H1 (cell line): ENCODE results near the gene MARK3. TPM values are rescaled to one million over a fixed set of nuclear protein-coding genes. Genes with fewer than 3 reads are reported as not detected.
A peak's percentile ranks its signal among the peaks of the same experiment; 100 is the strongest.

Experiments
- CTCF ChIA-PET: fragments of 300-600 bp; sonication (Branson Sonifier 250); formaldehyde crosslinking; loops from one replicate; lab custom pipeline; 2021; ENCODE audit not compliant: partially characterized antibody; lab: Charles Lee
- POLR2A ChIA-PET: fragments of 300-600 bp; sonication (Branson Sonifier 250); formaldehyde crosslinking; loops from one replicate; lab custom pipeline; 2021; ENCODE audit warnings: inconsistent platforms; ENCODE audit not compliant: partially characterized antibody; lab: Charles Lee
- DNase-seq, 2 experiments: peaks; one replicate each; pipeline versions ENCODE4 v3.0.0 to v3.0.0-alpha.2; 2010 to 2022; ENCODE audit warnings: low spot score in 2 of 2, low read depth in 1 of 2, mixed read lengths in 1 of 2
- FAIRE-seq: peaks from 2 replicates; lab custom pipeline; 2011; peaks lifted over from hg19 to GRCh38; lab: Jason Lieb, UNC
- H2AFZ ChIP-seq: 2 replicates; pipeline ENCODE4 v1.8.1; 2012; ENCODE audit warnings: low read length, inconsistent platforms
- H2AK5ac ChIP-seq: 2 replicates; pipeline ENCODE4 v1.6.1; 2013; ENCODE audit warnings: low read depth, low read length
- H2BK120ac ChIP-seq: replicated peaks from 2 replicates; pipeline ENCODE3; 2013; ENCODE audit warnings: low read depth, low read length, inconsistent platforms
- H2BK12ac ChIP-seq: 2 replicates; pipeline ENCODE4 v1.6.1; 2013; ENCODE audit warnings: low read depth, low read length
- H2BK15ac ChIP-seq: 2 replicates; pipeline ENCODE4 v1.6.1; 2013; ENCODE audit warnings: low read length
- H2BK20ac ChIP-seq: 2 replicates; pipeline ENCODE4 v1.6.1; 2013; ENCODE audit warnings: low read length
- H2BK5ac ChIP-seq: 2 replicates; pipeline ENCODE4 v1.6.1; 2013; ENCODE audit warnings: low read depth, low read length
- H3K14ac ChIP-seq: 2 replicates; pipeline ENCODE4 v1.6.1; 2013; ENCODE audit warnings: inconsistent platforms; ENCODE audit not compliant: insufficient read length
- H3K18ac ChIP-seq: 2 replicates; pipeline ENCODE4 v1.6.1; 2013; ENCODE audit warnings: low read length; ENCODE audit errors: extremely low read depth
- H3K23ac ChIP-seq: 2 replicates; pipeline ENCODE4 v1.6.1; 2013; ENCODE audit warnings: inconsistent platforms; ENCODE audit not compliant: insufficient read length
- H3K23me2 ChIP-seq: 2 replicates; pipeline ENCODE4 v1.6.1; 2013; ENCODE audit warnings: low read depth, low read length
- H3K27ac ChIP-seq: 2 replicates; pipeline ENCODE4 v1.6.1; 2011; ENCODE audit warnings: low read depth, low read length, inconsistent platforms
- H3K27me3 ChIP-seq, 4 experiments: replicated peaks in 1 of 4; 1 replicate in 1 of 4; 2 replicates in 3 of 4; pipeline versions ENCODE4 v1.6.1 to v1.8.1; 2011 to 2013; ENCODE audit warnings: low read length in 3 of 4, mild to moderate bottlenecking in 3 of 4, inconsistent platforms in 2 of 4, mixed read lengths in 2 of 4, moderate library complexity in 1 of 4; ENCODE audit not compliant: control insufficient read depth in 3 of 4, insufficient read depth in 3 of 4; ENCODE audit errors: extremely low read depth in 1 of 4
- H3K36me3 ChIP-seq, 4 experiments: 2 replicates each; pipeline versions ENCODE4 v1.6.1 to v1.8.1; 2011 to 2013; ENCODE audit warnings: mild to moderate bottlenecking in 4 of 4, low read length in 3 of 4, moderate library complexity in 2 of 4, control low read depth in 1 of 4, inconsistent platforms in 1 of 4; ENCODE audit not compliant: insufficient read depth in 4 of 4, control insufficient read depth in 2 of 4
- H3K4ac ChIP-seq: replicated peaks from 2 replicates; pipeline ENCODE3; 2013; ENCODE audit warnings: low read length, low read depth, mixed read lengths, inconsistent platforms; ENCODE audit not compliant: insufficient read length
- H3K4me1 ChIP-seq, 4 experiments: replicated peaks in 1 of 4; 1 replicate in 1 of 4; 2 replicates in 3 of 4; pipeline versions ENCODE4 v1.6.1 to v1.8.1; 2011 to 2013; ENCODE audit warnings: low read length in 3 of 4, inconsistent platforms in 2 of 4, mixed read lengths in 1 of 4; ENCODE audit not compliant: insufficient read depth in 4 of 4, control insufficient read depth in 3 of 4
- H3K4me2 ChIP-seq, 2 experiments: 2 replicates each; pipeline versions ENCODE4 v1.6.1 to v1.8.1; 2011 to 2013; ENCODE audit warnings: low read depth in 2 of 2, low read length in 2 of 2, control low read depth in 1 of 2, inconsistent platforms in 1 of 2, mild to moderate bottlenecking in 1 of 2; ENCODE audit not compliant: insufficient read depth in 1 of 2
- H3K4me3 ChIP-seq, 4 experiments: fragments of 200-600, 300-600 bp in 1 of 4; sonication (generic), shearing (Covaris generic), sonication (Bioruptor Twin) in 1 of 4; 2 replicates each; pipeline versions ENCODE4 v1.5.1 to v1.8.1; 2011 to 2016; ENCODE audit warnings: low read length in 4 of 4, low read depth in 3 of 4, control low read depth in 2 of 4, inconsistent platforms in 2 of 4, mild to moderate bottlenecking in 2 of 4, mixed read lengths in 1 of 4, moderate library complexity in 1 of 4; ENCODE audit not compliant: insufficient read depth in 2 of 4; ENCODE audit errors: extremely low read depth in 1 of 4
- H3K56ac ChIP-seq: replicated peaks from 2 replicates; pipeline ENCODE3; 2013; ENCODE audit warnings: low read depth, mild to moderate bottlenecking, mixed read lengths, low read length, inconsistent platforms; ENCODE audit not compliant: insufficient read length
- H3K79me1 ChIP-seq: 2 replicates; pipeline ENCODE4 v1.6.1; 2013; ENCODE audit warnings: low read depth, low read length, control low read depth
- H3K79me2 ChIP-seq, 2 experiments: 2 replicates each; pipeline versions ENCODE4 v1.6.1 to v1.8.1; 2012 to 2013; ENCODE audit warnings: low read length in 2 of 2, mild to moderate bottlenecking in 2 of 2, inconsistent platforms in 1 of 2; ENCODE audit not compliant: insufficient read depth in 2 of 2, control insufficient read depth in 1 of 2
- H3K9ac ChIP-seq, 4 experiments: replicated peaks in 1 of 4; 1 replicate in 1 of 4; 2 replicates in 3 of 4; pipeline versions ENCODE4 v1.6.1 to v1.8.1; 2011 to 2013; ENCODE audit warnings: low read depth in 3 of 4, low read length in 3 of 4, control low read depth in 2 of 4, mild to moderate bottlenecking in 2 of 4, moderate library complexity in 2 of 4, inconsistent platforms in 1 of 4; ENCODE audit errors: extremely low read depth in 1 of 4
- H3K9me3 ChIP-seq, 2 experiments: 2 replicates each; pipeline versions ENCODE4 v1.6.1 to v1.8.1; 2012 to 2013; ENCODE audit warnings: mild to moderate bottlenecking in 2 of 2, moderate library complexity in 2 of 2, control low read depth in 1 of 2, inconsistent platforms in 1 of 2, low read depth in 1 of 2, low read length in 1 of 2, mixed read lengths in 1 of 2; ENCODE audit not compliant: insufficient read depth in 2 of 2
- H4K20me1 ChIP-seq, 2 experiments: replicated peaks in 1 of 2; 2 replicates each; pipeline versions ENCODE3 to v1.8.1; 2011 to 2013; ENCODE audit warnings: inconsistent platforms in 2 of 2, low read length in 2 of 2, mild to moderate bottlenecking in 1 of 2; ENCODE audit not compliant: insufficient read depth in 2 of 2, control insufficient read depth in 1 of 2
- H4K5ac ChIP-seq: 2 replicates; pipeline ENCODE4 v1.6.1; 2013; ENCODE audit warnings: low read length, low read depth, mixed read lengths, inconsistent platforms; ENCODE audit not compliant: insufficient read length
- H4K8ac ChIP-seq: 2 replicates; pipeline ENCODE4 v1.8.0; 2013; ENCODE audit warnings: mild to moderate bottlenecking, moderate library complexity, low read length, inconsistent platforms; ENCODE audit not compliant: insufficient read depth; ENCODE audit errors: extremely low read depth
- H4K91ac ChIP-seq: replicated peaks from 2 replicates; pipeline ENCODE3; 2013; ENCODE audit warnings: low read length, mixed read lengths, inconsistent platforms; ENCODE audit not compliant: insufficient read length
- ATF3 ChIP-seq: IDR thresholded peaks from 2 replicates; pipeline ENCODE4 v1.6.1; 2011; ENCODE audit warnings: low read depth, mild to moderate bottlenecking, low read length; ENCODE audit not compliant: insufficient read depth
- EP300 ChIP-seq, 2 experiments: IDR thresholded peaks; 1 replicate in 1 of 2; 2 replicates in 1 of 2; pipeline ENCODE4 v1.6.1; 2011 to 2012; ENCODE audit warnings: low read depth in 2 of 2, low read length in 2 of 2, mild to moderate bottlenecking in 2 of 2, borderline replicate concordance in 1 of 2, inconsistent platforms in 1 of 2, moderate library complexity in 1 of 2
- HDAC2 ChIP-seq, 2 experiments: fragments of 300-600 bp in 1 of 2; sonication (generic) in 1 of 2; IDR thresholded peaks; 2 replicates each; pipeline ENCODE4 v1.6.1; 2011 to 2012; ENCODE audit warnings: low read depth in 2 of 2, low read length in 2 of 2, mild to moderate bottlenecking in 2 of 2, moderate library complexity in 2 of 2, borderline replicate concordance in 1 of 2, inconsistent platforms in 1 of 2
- KDM1A ChIP-seq: fragments of 200-600, 300-600 bp; sonication (generic); IDR thresholded peaks from 2 replicates; pipeline ENCODE4 v1.7.1; 2016; ENCODE audit warnings: mild to moderate bottlenecking, low read length, borderline replicate concordance
- KDM5A ChIP-seq: fragments of 200-600 bp; IDR thresholded peaks from 2 replicates; pipeline ENCODE4 v1.7.1; 2012; ENCODE audit warnings: mild to moderate bottlenecking, low read length, inconsistent platforms, mixed read lengths
- MAX ChIP-seq: IDR thresholded peaks from 2 replicates; pipeline ENCODE4 v1.6.1; 2012; ENCODE audit warnings: inconsistent platforms
- POLR2AphosphoS5 ChIP-seq: IDR thresholded peaks from 2 replicates; pipeline ENCODE4 v1.6.1; 2011; ENCODE audit warnings: low read depth, low read length
- RAD21 ChIP-seq, 2 experiments: IDR thresholded peaks in 1 of 2; conservative IDR thresholded peaks in 1 of 2; 2 replicates each; pipeline ENCODE4 v1.6.1; 2011; ENCODE audit warnings: low read depth in 2 of 2, low read length in 2 of 2, improper control_type of control experiment in 1 of 2, inconsistent platforms in 1 of 2, mild to moderate bottlenecking in 1 of 2, moderate library complexity in 1 of 2
- TEAD4 ChIP-seq: IDR thresholded peaks from 2 replicates; pipeline ENCODE4 v1.6.1; 2012; ENCODE audit warnings: low read depth, low read length, inconsistent platforms, mixed read lengths
- WGBS, 2 experiments: shearing (Covaris generic) in 1 of 2; methylation state at CpG; one replicate each; pipeline versions ENCODE4 v1.1.6 to v1.1.7; 2013 to 2015; ENCODE audit warnings: low lambda C conversion rate in 2 of 2, mixed read lengths in 2 of 2, inconsistent platforms in 1 of 2, low coverage in 1 of 2, missing lambda C conversion rate in 1 of 2; ENCODE audit not compliant: insufficient replicate concordance in 2 of 2, insufficient coverage in 1 of 2, insufficient read length in 1 of 2; ENCODE audit errors: extremely low coverage in 1 of 2, missing lambda C conversion rate in 1 of 2; 5-methylcytosine and 5-hydroxymethylcytosine counted together
- polyA plus RNA-seq, 7 experiments: library from polyadenylated mRNA; depleted of rRNA in 3 of 7; stranded (reverse) in 5 of 7; unstranded in 2 of 7; fragments of >200 nt in 5 of 7; fragments of 200-250 nt in 2 of 7; gene quantifications; 1 replicate in 5 of 7; 2 replicates in 1 of 7; 4 replicates in 1 of 7; pipeline versions ENCODE4 v1.2.1 to v1.2.3, GENCODE V29; 2011 to 2013; ENCODE audit warnings: missing spikeins in 2 of 7, mixed read lengths in 2 of 7
- total RNA-seq: library from RNA; stranded (reverse); fragmentation: NEBNext Ultra II Directional; extraction: Animal tissue kit (Norgen Biotek cat#: 25700); gene quantifications from 2 replicates; pipeline ENCODE4 v1.2.1, GENCODE V29; 2021

Gene MARK3
- total and polyA plus RNA-seq, 2 of the 8 experiments (the other 6 are each of a cell fraction or from before 2014, with no cell fraction given) = 39.4 to 76.9 TPM

GRCh38 chr14:103527408-103528145 lies 142.4 kb downstream of the MARK3 start:
- CTCF ChIA-PET = interaction anchor here (0.6 to 28.8 kb wide), 5 partner anchors 9 to 68 kb away, joined by 3 to 921 read pairs (median 7); partner anchors contain the start of gene CKB
- no peak for DNase-seq
- no peak overlapping the region for H3K9ac ChIP-seq

More at GRCh38 chr14:103527408-103528145, 142.4 kb downstream of the MARK3 start:
- no peaks in the 10 kb centered on the region for H3K9me3 ChIP-seq
- no peak overlapping the region for H3K18ac ChIP-seq
- H3K79me2 ChIP-seq = peaks cover 5 to 20% of the 10 kb centered on the region in 2 experiments; a peak in 3 of 4 replicates
- H3K23ac ChIP-seq = no peak overlapping the region
- H4K8ac ChIP-seq = no peak overlapping the region
- H3K4ac ChIP-seq = no peak overlapping the region
- H2BK12ac ChIP-seq = no peak overlapping the region
- H2AK5ac ChIP-seq = no peak overlapping the region
- TF ChIP-seq MAX (no peak), HDAC2 (IDR thresholded peaks at IDR 0.05; ENCODE audit: borderline replicate concordance in 1 of 2, low read depth in 2 of 2, low read length in 2 of 2) (no peak), RAD21 (IDR thresholded peaks at IDR 0.05 in 1 of 2, conservative IDR thresholded peaks at IDR 0.05 in 1 of 2; ENCODE audit: low read depth in 2 of 2, low read length in 2 of 2) (no peak), ATF3 (no peak), POLR2AphosphoS5 (no peak), EP300 (IDR thresholded peaks at IDR 0.05; ENCODE audit: borderline replicate concordance in 1 of 2, low read depth in 2 of 2, low read length in 2 of 2) (no peak), KDM5A (no peak), KDM1A (no peak), TEAD4 (no peak)
- H2AFZ ChIP-seq = no peak overlapping the region
- 0 out of 8 replicates have a peak overlapping the region, but pooled peaks of 2 of the 4 experiments have one; percentile 62 to 67 for H3K4me3 ChIP-seq
- peaks cover 10 to 30% of the 10 kb centered on the region in 2 experiments for H4K20me1 ChIP-seq
- no peak overlapping the region for H2BK120ac ChIP-seq
- WGBS, 2 experiments = 90% methylated on average over 14 of the region's 14 CpGs; no CpG with 5 or more reads in 1 of the 2 experiments
- peak overlapping the region; percentile 76 to 87; a peak in 2 of 4 replicates for H3K4me2 ChIP-seq
- H3K36me3 ChIP-seq = peaks cover 0 to 2% (median 1%) of the 10 kb centered on the region in 4 experiments; a peak in 3 of 8 replicates
- no peak overlapping the region for H2BK20ac ChIP-seq
- no peak for FAIRE-seq
- H4K5ac ChIP-seq = no peak overlapping the region
- peaks cover 24% of the 10 kb centered on the region for H3K79me1 ChIP-seq
- no peak overlapping the region for H4K91ac ChIP-seq
- H3K23me2 ChIP-seq = peaks cover 13% of the 10 kb centered on the region; the same call in 1 of the 2 replicates
- H3K56ac ChIP-seq = no peak overlapping the region
- H3K4me1 ChIP-seq = peaks cover 0 to 16% (median 14%) of the 10 kb centered on the region in 4 experiments; a peak in 6 of 7 replicates
- H3K27ac ChIP-seq = no peak overlapping the region
- H3K14ac ChIP-seq = no peak overlapping the region
- no peak overlapping the region for H2BK5ac ChIP-seq
- POLR2A ChIA-PET = interaction anchor here (1.4 to 29.8 kb wide), 7 partner anchors 9 to 183 kb away, joined by 3 to 844 read pairs (median 7); partner anchors contain the start of genes BAG5 and CKB
- peaks cover 3 to 23% (median 13%) of the 10 kb centered on the region in 4 experiments for H3K27me3 ChIP-seq
- 0 out of 2 replicates have a peak overlapping the region, but pooled peaks have one; percentile 61 for H2BK15ac ChIP-seq
